ENCODE results near the gene ANKRD18A. TPM values are rescaled to one million over a fixed set of nuclear protein-coding genes. Genes with fewer than 3 reads are reported as not detected.
"Not testable (repeated sequence)": the region's sequence is repeated elsewhere in the genome, so short reads cannot be mapped to it uniquely, and the experiment has no call there.

Gene ANKRD18A
- total and polyA plus RNA-seq, 9 of the 15 experiments (the other 6 are each of a cell fraction or from before 2014, with no cell fraction given): 1.9 TPM; not detected in 8

GRCh38 chr9:38576181-38576580, 44.2 kb downstream of the ANKRD18A start:
- in situ Hi-C loops (cut with MboI); ATAC-seq; H3K9me1 ChIP-seq (ENCODE audit: control insufficient read depth, insufficient read depth, low read length); POLR2A ChIA-PET; H3K4me3 ChIP-seq; H3K79me2 ChIP-seq (ENCODE audit: control insufficient read depth, insufficient read depth, low read length); H3K4me1 ChIP-seq (replicated peaks in 1 of 2; ENCODE audit: control insufficient read depth in 2 of 2, insufficient read depth in 2 of 2, low read length in 2 of 2); H3K27me3 ChIP-seq (ENCODE audit: control insufficient read depth in 2 of 2, insufficient read depth in 2 of 2, low read length in 2 of 2); DNase-seq (ENCODE audit: extremely low read depth in 1 of 4, low spot score in 3 of 4); H3K27ac ChIP-seq (ENCODE audit: extremely low read depth, low read depth, low read length); H3K9me3 ChIP-seq (replicated peaks; ENCODE audit: control insufficient read depth, insufficient read depth, low read depth, low read length); H3K9ac ChIP-seq (ENCODE audit: insufficient read depth in 1 of 2, low read depth in 2 of 2, low read length in 2 of 2); H3K4me2 ChIP-seq (ENCODE audit: insufficient read depth, low read length); BruUV-seq (replicated peaks); H2AFZ ChIP-seq (ENCODE audit: low read depth, low read length); H3K36me3 ChIP-seq (ENCODE audit: control insufficient read depth, insufficient read depth, low read length); CTCF ChIA-PET (ENCODE audit: low intra/inter-chr PET ratio); H4K20me1 ChIP-seq (replicated peaks; ENCODE audit: control insufficient read depth, insufficient read depth, low read length); intact Hi-C loops (cut with micrococcal nuclease); FAIRE-seq: not testable (repeated sequence)
- WGBS (ENCODE audit: insufficient coverage, low coverage, missing lambda C conversion rate): 0% methylated on average over 1 of the region's 1 CpG

- BruUV-seq (replicated peaks); H3K36me3 ChIP-seq (ENCODE audit: control insufficient read depth, insufficient read depth, low read length); H3K79me2 ChIP-seq (ENCODE audit: control insufficient read depth, insufficient read depth, low read length); in situ Hi-C loops (cut with MboI); H3K4me2 ChIP-seq (ENCODE audit: insufficient read depth, low read length); H3K9me3 ChIP-seq (replicated peaks; ENCODE audit: control insufficient read depth, insufficient read depth, low read depth, low read length); H3K9ac ChIP-seq (ENCODE audit: insufficient read depth in 1 of 2, low read depth in 2 of 2, low read length in 2 of 2); H3K27me3 ChIP-seq (ENCODE audit: control insufficient read depth in 2 of 2, insufficient read depth in 2 of 2, low read length in 2 of 2); H3K4me3 ChIP-seq; CTCF ChIA-PET (ENCODE audit: low intra/inter-chr PET ratio); H3K4me1 ChIP-seq (replicated peaks in 1 of 2; ENCODE audit: control insufficient read depth in 2 of 2, insufficient read depth in 2 of 2, low read length in 2 of 2); H3K27ac ChIP-seq (ENCODE audit: extremely low read depth, low read depth, low read length); intact Hi-C loops (cut with micrococcal nuclease); H4K20me1 ChIP-seq (replicated peaks; ENCODE audit: control insufficient read depth, insufficient read depth, low read length); FAIRE-seq; H2AFZ ChIP-seq (ENCODE audit: low read depth, low read length); H3K9me1 ChIP-seq (ENCODE audit: control insufficient read depth, insufficient read depth, low read length); ATAC-seq; POLR2A ChIA-PET; DNase-seq (ENCODE audit: extremely low read depth in 1 of 4, low spot score in 3 of 4): not testable (repeated sequence)
- no CpG with 5 or more reads among the region's 1 CpG for WGBS (ENCODE audit: insufficient coverage, low coverage, missing lambda C conversion rate)
Measured at GRCh38 chr9:38566048-38566447, 54.3 kb downstream of the ANKRD18A start.

GRCh38 chr9:38565178-38565577, 55.2 kb downstream of the ANKRD18A start:
- 0% methylated on average over 1 of the region's 4 CpGs for WGBS (ENCODE audit: insufficient coverage, low coverage, missing lambda C conversion rate)

GRCh38 chr9:38563911-38564310, 56.5 kb downstream of the ANKRD18A start:
- no CpG with 5 or more reads among the region's 1 CpG for whole genome bisulfite sequencing (ENCODE audit: insufficient coverage, low coverage, missing lambda C conversion rate)
- POLR2A ChIA-PET; H2AFZ ChIP-seq (ENCODE audit: low read depth, low read length); H3K4me1 ChIP-seq (replicated peaks in 1 of 2; ENCODE audit: control insufficient read depth in 2 of 2, insufficient read depth in 2 of 2, low read length in 2 of 2); BruUV-seq (replicated peaks); intact Hi-C loops (cut with micrococcal nuclease); H4K20me1 ChIP-seq (replicated peaks; ENCODE audit: control insufficient read depth, insufficient read depth, low read length); DNase-seq (ENCODE audit: extremely low read depth in 1 of 4, low spot score in 3 of 4); H3K27me3 ChIP-seq (ENCODE audit: control insufficient read depth in 2 of 2, insufficient read depth in 2 of 2, low read length in 2 of 2); in situ Hi-C loops (cut with MboI); H3K27ac ChIP-seq (ENCODE audit: extremely low read depth, low read depth, low read length); CTCF ChIA-PET (ENCODE audit: low intra/inter-chr PET ratio); H3K36me3 ChIP-seq (ENCODE audit: control insufficient read depth, insufficient read depth, low read length); H3K4me3 ChIP-seq; ATAC-seq; H3K9ac ChIP-seq (ENCODE audit: insufficient read depth in 1 of 2, low read depth in 2 of 2, low read length in 2 of 2); H3K4me2 ChIP-seq (ENCODE audit: insufficient read depth, low read length); H3K9me1 ChIP-seq (ENCODE audit: control insufficient read depth, insufficient read depth, low read length); H3K9me3 ChIP-seq (replicated peaks; ENCODE audit: control insufficient read depth, insufficient read depth, low read depth, low read length); H3K79me2 ChIP-seq (ENCODE audit: control insufficient read depth, insufficient read depth, low read length); FAIRE-seq: not testable (repeated sequence)

More at GRCh38 chr9:38565178-38565577, 55.2 kb downstream of the ANKRD18A start:
- H3K4me3 ChIP-seq; H3K79me2 ChIP-seq (ENCODE audit: control insufficient read depth, insufficient read depth, low read length); H4K20me1 ChIP-seq (replicated peaks; ENCODE audit: control insufficient read depth, insufficient read depth, low read length); intact Hi-C loops (cut with micrococcal nuclease); POLR2A ChIA-PET; H3K9me1 ChIP-seq (ENCODE audit: control insufficient read depth, insufficient read depth, low read length); H3K4me2 ChIP-seq (ENCODE audit: insufficient read depth, low read length); H3K27me3 ChIP-seq (ENCODE audit: control insufficient read depth in 2 of 2, insufficient read depth in 2 of 2, low read length in 2 of 2); in situ Hi-C loops (cut with MboI); H3K9ac ChIP-seq (ENCODE audit: insufficient read depth in 1 of 2, low read depth in 2 of 2, low read length in 2 of 2); H3K4me1 ChIP-seq (replicated peaks in 1 of 2; ENCODE audit: control insufficient read depth in 2 of 2, insufficient read depth in 2 of 2, low read length in 2 of 2); H2AFZ ChIP-seq (ENCODE audit: low read depth, low read length); FAIRE-seq; H3K9me3 ChIP-seq (replicated peaks; ENCODE audit: control insufficient read depth, insufficient read depth, low read depth, low read length); H3K27ac ChIP-seq (ENCODE audit: extremely low read depth, low read depth, low read length); DNase-seq (ENCODE audit: extremely low read depth in 1 of 4, low spot score in 3 of 4); BruUV-seq (replicated peaks); H3K36me3 ChIP-seq (ENCODE audit: control insufficient read depth, insufficient read depth, low read length); CTCF ChIA-PET (ENCODE audit: low intra/inter-chr PET ratio); ATAC-seq: not testable (repeated sequence)

Measured in K562 (cell line).